Measurements from ENCODE around the gene CD28.

CD28 gene

DNA sequence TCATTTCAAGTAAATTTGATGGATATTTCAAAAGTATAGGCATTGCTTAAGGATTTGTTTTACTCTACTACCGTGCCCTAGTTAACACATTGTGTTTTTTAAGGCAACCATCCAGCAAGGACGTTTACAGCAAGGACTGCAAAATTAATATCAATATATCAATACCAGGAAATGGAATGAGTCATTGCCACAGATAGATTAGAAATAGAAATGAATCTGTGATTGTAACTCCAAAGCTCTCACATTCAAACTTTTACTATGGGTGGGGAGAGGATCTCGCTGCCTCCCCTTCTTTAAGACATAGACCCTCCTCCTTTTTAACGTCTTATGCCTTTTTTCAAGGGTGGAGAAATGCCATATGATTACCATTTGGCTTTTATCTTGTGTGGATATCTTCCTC, 3.8 kb downstream of the CD28 start:
- H3K4me1 ChIP-seq (ENCODE audit: control insufficient read depth in 5 of 5, insufficient read depth in 5 of 5, low read length in 5 of 5) = peaks cover 0 to 4% (median 0%) of the 10 kb centered on the region in 5 donors
- H3K9me3 ChIP-seq (ENCODE audit: control insufficient read depth in 5 of 5, low read length in 5 of 5) = no peaks in the 10 kb centered on the region
- no peak overlapping the region for H3K4me3 ChIP-seq (ENCODE audit: low read depth in 1 of 5, low read length in 5 of 5)
- H3K27ac ChIP-seq (ENCODE audit: low read depth, low read length) = no peak overlapping the region
- H3K27me3 ChIP-seq (ENCODE audit: control insufficient read depth in 5 of 5, insufficient read depth in 4 of 5, low read length in 5 of 5) = no peaks in the 10 kb centered on the region
- no peak overlapping the region for H3K9ac ChIP-seq (ENCODE audit: low read length in 5 of 5)
- H3K36me3 ChIP-seq (ENCODE audit: control insufficient read depth in 5 of 5, insufficient read depth in 5 of 5, low read length in 5 of 5) = no peaks in the 10 kb centered on the region

DNA sequence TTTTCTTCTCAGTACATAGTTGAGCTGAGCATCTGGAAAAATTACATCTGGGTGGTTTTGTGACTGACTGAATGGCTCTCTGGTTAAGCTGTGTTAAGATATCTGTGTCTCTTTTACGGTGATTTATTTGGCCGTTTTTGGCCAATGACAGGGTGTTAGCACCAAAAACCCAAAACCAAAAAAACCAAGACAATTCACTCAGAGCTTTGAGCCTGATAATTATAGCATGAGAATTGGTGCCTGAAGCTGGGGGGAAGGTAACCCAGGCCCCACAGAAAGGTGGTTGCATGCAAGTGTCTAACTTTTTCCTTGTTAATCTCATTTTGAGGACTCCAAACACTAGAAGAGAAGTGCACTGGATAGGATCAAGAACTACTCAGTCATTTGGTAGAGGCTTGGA, 4.5 kb downstream of the CD28 start:
- H3K27me3 ChIP-seq (ENCODE audit: control insufficient read depth in 5 of 5, insufficient read depth in 4 of 5, low read length in 5 of 5) = no peaks in the 10 kb centered on the region
- H3K27ac ChIP-seq (ENCODE audit: low read depth, low read length) = no peak overlapping the region
- H3K36me3 ChIP-seq (ENCODE audit: control insufficient read depth in 5 of 5, insufficient read depth in 5 of 5, low read length in 5 of 5) = no peaks in the 10 kb centered on the region
- H3K9ac ChIP-seq (ENCODE audit: low read length in 5 of 5) = no peak overlapping the region
- no peak overlapping the region for H3K4me3 ChIP-seq (ENCODE audit: low read depth in 1 of 5, low read length in 5 of 5)
- peaks cover 0 to 2% (median 0%) of the 10 kb centered on the region in 5 donors for H3K4me1 ChIP-seq (ENCODE audit: control insufficient read depth in 5 of 5, insufficient read depth in 5 of 5, low read length in 5 of 5)
- H3K9me3 ChIP-seq (ENCODE audit: control insufficient read depth in 5 of 5, low read length in 5 of 5) = no peaks in the 10 kb centered on the region

DNA sequence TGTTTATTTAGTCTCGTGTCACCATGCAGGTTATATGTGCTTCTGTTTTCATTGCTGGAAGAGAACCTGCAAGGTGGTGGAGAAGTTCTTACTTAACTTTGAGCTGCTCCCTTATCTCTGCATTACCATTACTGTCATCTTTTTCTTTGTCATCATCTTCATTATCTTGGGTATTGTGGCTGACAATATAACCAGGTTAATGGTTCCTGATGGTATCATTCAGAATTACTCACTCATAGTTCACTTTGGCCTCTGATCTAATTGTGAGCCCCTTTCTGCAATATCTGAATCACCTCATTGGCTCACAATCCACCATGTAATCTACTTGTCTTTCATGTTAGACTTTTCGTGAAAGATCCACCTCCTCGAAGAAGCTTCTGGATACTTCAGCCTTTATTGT, 5.0 kb downstream of the CD28 start:
- Histone ChIP-seq H3K27me3 (ENCODE audit: control insufficient read depth in 5 of 5, insufficient read depth in 4 of 5, low read length in 5 of 5) (no peaks in the 10 kb centered on the region), H3K4me1 (ENCODE audit: control insufficient read depth in 5 of 5, insufficient read depth in 5 of 5, low read length in 5 of 5) (peaks cover 0 to 2% (median 0%) of the 10 kb centered on the region in 5 donors), H3K36me3 (ENCODE audit: control insufficient read depth in 5 of 5, insufficient read depth in 5 of 5, low read length in 5 of 5) (no peaks in the 10 kb centered on the region), H3K9ac (ENCODE audit: low read length in 5 of 5) (no peak overlapping the region), H3K27ac (ENCODE audit: low read depth, low read length) (no peak overlapping the region), H3K4me3 (ENCODE audit: low read depth in 1 of 5, low read length in 5 of 5) (no peak overlapping the region), H3K9me3 (ENCODE audit: control insufficient read depth in 5 of 5, low read length in 5 of 5) (no peaks in the 10 kb centered on the region)

DNA sequence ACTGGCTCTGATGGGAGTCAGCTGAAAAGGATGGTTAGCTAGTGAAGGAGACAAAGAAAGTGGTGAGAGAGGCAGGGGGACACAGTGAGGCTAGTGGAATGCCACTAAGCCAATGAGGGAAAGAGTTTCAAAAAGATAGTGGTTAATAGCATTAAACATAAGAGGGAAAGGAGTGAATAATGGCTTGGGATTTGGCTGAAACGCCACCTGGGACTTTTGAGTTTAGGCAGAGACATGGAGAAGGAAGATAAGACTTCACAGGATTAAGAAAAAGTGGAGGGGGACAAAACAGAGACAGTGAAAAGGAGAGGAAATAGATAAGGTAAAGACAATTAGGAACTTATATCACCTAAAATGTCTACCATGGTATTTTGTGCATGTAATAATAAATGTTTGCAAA, 6.9 kb downstream of the CD28 start:
- Histone ChIP-seq H3K27ac (ENCODE audit: low read depth, low read length) (no peak overlapping the region), H3K9ac (ENCODE audit: low read length in 5 of 5) (no peak overlapping the region), H3K4me1 (ENCODE audit: control insufficient read depth in 5 of 5, insufficient read depth in 5 of 5, low read length in 5 of 5) (peaks cover 0 to 2% (median 0%) of the 10 kb centered on the region in 5 donors)

DNA sequence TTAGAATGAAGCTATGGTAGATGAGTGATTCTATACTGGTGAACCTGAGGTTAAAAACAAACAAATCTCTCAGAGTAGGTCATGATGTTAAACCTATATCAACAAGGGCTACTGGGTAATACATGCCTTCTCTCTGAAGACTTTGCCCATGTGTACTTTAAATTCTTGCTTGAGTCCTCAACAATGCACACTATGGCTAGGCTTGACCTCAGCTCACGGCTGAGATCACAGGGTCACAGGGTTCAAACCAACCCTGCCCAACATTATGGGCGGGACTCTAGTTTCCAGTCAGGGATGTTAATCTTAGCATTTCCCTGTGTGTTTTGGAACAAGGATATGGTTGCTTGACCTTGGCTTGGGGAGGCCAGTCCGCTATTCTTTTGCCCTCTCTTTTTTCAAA, 7.7 kb downstream of the CD28 start:
- H3K9me3 ChIP-seq (ENCODE audit: control insufficient read depth in 5 of 5, low read length in 5 of 5) = no peaks in the 10 kb centered on the region
- H3K4me3 ChIP-seq (ENCODE audit: low read depth in 1 of 5, low read length in 5 of 5) = no peak overlapping the region
- no peaks in the 10 kb centered on the region for H3K27me3 ChIP-seq (ENCODE audit: control insufficient read depth in 5 of 5, insufficient read depth in 4 of 5, low read length in 5 of 5)
- H3K4me1 ChIP-seq (ENCODE audit: control insufficient read depth in 5 of 5, insufficient read depth in 5 of 5, low read length in 5 of 5) = peaks cover 0 to 2% (median 0%) of the 10 kb centered on the region in 5 donors
- H3K36me3 ChIP-seq (ENCODE audit: control insufficient read depth in 5 of 5, insufficient read depth in 5 of 5, low read length in 5 of 5) = no peaks in the 10 kb centered on the region
- no peak overlapping the region for H3K27ac ChIP-seq (ENCODE audit: low read depth, low read length)
- no peak overlapping the region for H3K9ac ChIP-seq (ENCODE audit: low read length in 5 of 5)

More for the DNA sequence above, 6.9 kb downstream of the CD28 start:
- Histone ChIP-seq H3K4me3 (ENCODE audit: low read depth in 1 of 5, low read length in 5 of 5) (no peak overlapping the region), H3K27me3 (ENCODE audit: control insufficient read depth in 5 of 5, insufficient read depth in 4 of 5, low read length in 5 of 5) (no peaks in the 10 kb centered on the region), H3K36me3 (ENCODE audit: control insufficient read depth in 5 of 5, insufficient read depth in 5 of 5, low read length in 5 of 5) (no peaks in the 10 kb centered on the region), H3K9me3 (ENCODE audit: control insufficient read depth in 5 of 5, low read length in 5 of 5) (no peaks in the 10 kb centered on the region)

DNA sequence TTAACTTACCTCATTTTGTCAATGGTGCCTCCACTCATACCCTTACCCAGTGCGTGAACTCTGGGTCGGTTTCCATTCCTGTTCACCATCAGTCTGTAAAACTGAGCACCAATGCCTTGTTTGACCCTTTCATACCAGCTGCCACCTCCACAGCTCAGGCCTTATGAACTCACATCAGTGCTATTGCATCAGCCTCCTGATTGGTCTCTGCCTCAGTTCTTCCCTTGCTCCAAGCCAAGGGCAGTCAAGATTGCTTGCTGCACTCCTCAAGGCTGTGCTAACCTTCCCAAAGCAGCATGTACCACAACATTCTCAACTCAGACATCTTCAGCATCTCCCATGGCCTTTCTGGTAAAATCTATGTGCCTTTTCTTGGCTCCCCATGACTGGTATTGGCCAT, 9.3 kb downstream of the CD28 start:
- Histone ChIP-seq H3K36me3 (ENCODE audit: control insufficient read depth in 5 of 5, insufficient read depth in 5 of 5, low read length in 5 of 5) (no peaks in the 10 kb centered on the region), H3K27ac (ENCODE audit: low read depth, low read length) (no peak overlapping the region)

DNA sequence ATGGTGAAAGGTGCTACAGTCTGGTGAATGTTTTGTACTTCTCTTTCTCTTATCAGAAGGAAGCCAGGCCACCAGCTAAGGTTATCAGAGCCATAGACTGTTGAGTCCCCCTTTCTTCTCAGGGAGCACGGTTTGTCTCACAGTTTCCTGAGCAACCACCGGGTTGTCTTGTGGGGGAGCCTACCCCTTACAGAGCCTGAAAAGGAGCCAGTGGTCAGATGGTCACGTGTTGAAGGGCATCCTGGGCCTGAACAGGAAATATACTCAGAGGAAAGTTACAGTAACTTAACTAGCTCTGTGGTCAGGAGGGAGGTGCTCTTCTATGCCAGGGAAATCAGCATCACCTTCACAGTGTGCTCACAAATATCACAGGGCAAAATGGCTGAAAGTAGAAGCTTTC, 11.6 kb downstream of the CD28 start:
- Histone ChIP-seq H3K9ac (ENCODE audit: low read length in 5 of 5) (no peak overlapping the region), H3K4me1 (ENCODE audit: control insufficient read depth in 5 of 5, insufficient read depth in 5 of 5, low read length in 5 of 5) (peaks cover 0 to 5% (median 0%) of the 10 kb centered on the region in 5 donors), H3K36me3 (ENCODE audit: control insufficient read depth in 5 of 5, insufficient read depth in 5 of 5, low read length in 5 of 5) (no peaks in the 10 kb centered on the region), H3K27me3 (ENCODE audit: control insufficient read depth in 5 of 5, insufficient read depth in 4 of 5, low read length in 5 of 5) (no peaks in the 10 kb centered on the region), H3K4me3 (ENCODE audit: low read depth in 1 of 5, low read length in 5 of 5) (no peak overlapping the region), H3K9me3 (ENCODE audit: control insufficient read depth in 5 of 5, low read length in 5 of 5) (no peaks in the 10 kb centered on the region), H3K27ac (ENCODE audit: low read depth, low read length) (no peak overlapping the region)

More for the DNA sequence above, 9.3 kb downstream of the CD28 start:
- peaks cover 0 to 2% (median 0%) of the 10 kb centered on the region in 5 donors for H3K4me1 ChIP-seq (ENCODE audit: control insufficient read depth in 5 of 5, insufficient read depth in 5 of 5, low read length in 5 of 5)
- no peaks in the 10 kb centered on the region for H3K9me3 ChIP-seq (ENCODE audit: control insufficient read depth in 5 of 5, low read length in 5 of 5)
- H3K27me3 ChIP-seq (ENCODE audit: control insufficient read depth in 5 of 5, insufficient read depth in 4 of 5, low read length in 5 of 5) = no peaks in the 10 kb centered on the region
- no peak overlapping the region for H3K9ac ChIP-seq (ENCODE audit: low read length in 5 of 5)
- H3K4me3 ChIP-seq (ENCODE audit: low read depth in 1 of 5, low read length in 5 of 5) = no peak overlapping the region

DNA sequence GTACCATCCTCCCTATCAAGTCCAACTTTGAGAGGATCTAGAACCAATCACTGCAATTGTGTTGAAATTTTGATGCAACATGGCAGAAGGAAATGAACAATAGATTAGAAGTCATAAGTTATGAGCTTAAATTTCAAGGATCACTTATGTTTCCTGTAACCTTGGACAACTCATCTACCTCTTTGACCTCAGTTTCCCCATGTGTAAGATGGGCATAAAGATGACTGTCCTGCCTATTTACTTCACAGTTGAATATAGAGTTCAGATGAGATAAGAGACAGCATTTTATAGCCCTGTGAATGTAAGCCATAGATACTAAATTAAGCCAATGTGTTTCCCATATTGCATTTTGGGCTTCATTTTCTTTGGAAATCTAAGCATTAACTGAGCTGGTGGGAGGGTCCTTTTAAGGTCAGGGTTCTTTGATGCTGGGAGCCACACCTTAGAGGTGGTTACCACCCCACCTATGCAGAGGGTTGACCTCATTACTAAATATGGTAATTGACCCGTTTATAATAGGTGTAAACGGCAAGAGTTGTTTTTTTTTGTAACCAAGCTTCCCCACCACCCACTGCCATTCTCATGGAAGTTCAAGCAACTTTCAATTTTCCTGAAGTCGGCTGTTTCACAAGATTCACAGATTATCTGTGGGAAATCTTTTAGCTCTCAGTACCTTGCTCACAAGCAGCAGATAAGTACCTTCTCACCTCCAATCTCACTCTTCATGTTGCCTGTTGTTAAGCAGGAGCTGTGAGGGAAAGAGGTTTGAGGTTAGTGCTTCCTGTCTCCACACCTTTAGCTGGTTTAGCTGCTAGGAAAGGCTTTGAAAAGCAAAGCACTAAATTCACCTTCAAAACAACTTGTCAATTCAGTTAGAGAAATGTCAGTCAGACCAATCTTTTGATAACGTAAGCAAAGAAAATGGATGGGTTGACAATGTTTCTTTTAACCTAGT, 13.3 kb downstream of the CD28 start:
- Histone ChIP-seq H3K9me3 (ENCODE audit: control insufficient read depth in 5 of 5, low read length in 5 of 5) (no peaks in the 10 kb centered on the region), H3K27ac (ENCODE audit: low read depth, low read length) (no peak overlapping the region), H3K36me3 (ENCODE audit: control insufficient read depth in 5 of 5, insufficient read depth in 5 of 5, low read length in 5 of 5) (no peaks in the 10 kb centered on the region), H3K4me3 (ENCODE audit: low read depth in 1 of 5, low read length in 5 of 5) (no peak overlapping the region), H3K27me3 (ENCODE audit: control insufficient read depth in 5 of 5, insufficient read depth in 4 of 5, low read length in 5 of 5) (no peaks in the 10 kb centered on the region), H3K4me1 (ENCODE audit: control insufficient read depth in 5 of 5, insufficient read depth in 5 of 5, low read length in 5 of 5) (peaks cover 0 to 5% (median 0%) of the 10 kb centered on the region in 5 donors), H3K9ac (ENCODE audit: low read length in 5 of 5) (no peak overlapping the region)

DNA sequence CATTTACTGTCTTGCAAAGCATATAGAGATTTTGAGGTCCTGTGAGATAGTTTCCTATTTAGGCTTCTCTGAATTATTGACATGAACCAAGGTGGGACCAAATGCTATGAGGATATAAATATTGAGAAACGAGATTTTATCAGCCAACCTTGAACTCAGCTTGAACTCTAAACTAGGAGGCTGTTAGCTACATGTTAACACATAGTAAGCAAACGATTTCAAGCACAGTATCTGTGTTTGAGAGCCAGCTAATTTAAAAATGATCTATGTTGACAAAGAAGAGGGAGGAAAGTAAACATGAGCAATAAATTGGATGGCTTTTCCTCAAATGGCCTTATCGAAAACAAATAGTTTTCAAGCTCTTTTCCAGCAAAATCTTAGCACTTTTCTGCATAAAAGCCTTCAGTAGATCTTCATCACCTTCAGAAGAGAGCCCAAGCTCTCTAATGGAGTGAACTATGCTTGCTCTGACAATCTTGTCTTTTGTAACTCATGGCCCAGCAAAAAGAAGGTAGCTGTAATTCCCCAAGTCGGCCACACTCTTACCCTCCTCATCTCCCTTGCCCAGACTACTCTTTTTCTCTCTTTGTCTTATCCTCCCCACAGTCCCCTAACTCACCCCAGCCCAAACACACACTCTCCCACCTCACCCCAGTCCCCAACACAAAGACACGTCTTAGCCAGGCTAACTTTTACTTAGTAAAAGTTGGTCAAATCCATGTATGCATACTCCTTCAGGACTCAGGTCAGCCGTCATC, 14.7 kb downstream of the CD28 start:
- no peak overlapping the region for H3K4me3 ChIP-seq (ENCODE audit: low read depth in 1 of 5, low read length in 5 of 5)
- H3K27ac ChIP-seq (ENCODE audit: low read depth, low read length) = no peak overlapping the region
- H3K27me3 ChIP-seq (ENCODE audit: control insufficient read depth in 5 of 5, insufficient read depth in 4 of 5, low read length in 5 of 5) = no peaks in the 10 kb centered on the region
- H3K9ac ChIP-seq (ENCODE audit: low read length in 5 of 5) = no peak overlapping the region
- H3K9me3 ChIP-seq (ENCODE audit: control insufficient read depth in 5 of 5, low read length in 5 of 5) = no peaks in the 10 kb centered on the region
- H3K4me1 ChIP-seq (ENCODE audit: control insufficient read depth in 5 of 5, insufficient read depth in 5 of 5, low read length in 5 of 5) = peaks cover 0 to 5% (median 0%) of the 10 kb centered on the region in 5 donors
- H3K36me3 ChIP-seq (ENCODE audit: control insufficient read depth in 5 of 5, insufficient read depth in 5 of 5, low read length in 5 of 5) = no peaks in the 10 kb centered on the region

DNA sequence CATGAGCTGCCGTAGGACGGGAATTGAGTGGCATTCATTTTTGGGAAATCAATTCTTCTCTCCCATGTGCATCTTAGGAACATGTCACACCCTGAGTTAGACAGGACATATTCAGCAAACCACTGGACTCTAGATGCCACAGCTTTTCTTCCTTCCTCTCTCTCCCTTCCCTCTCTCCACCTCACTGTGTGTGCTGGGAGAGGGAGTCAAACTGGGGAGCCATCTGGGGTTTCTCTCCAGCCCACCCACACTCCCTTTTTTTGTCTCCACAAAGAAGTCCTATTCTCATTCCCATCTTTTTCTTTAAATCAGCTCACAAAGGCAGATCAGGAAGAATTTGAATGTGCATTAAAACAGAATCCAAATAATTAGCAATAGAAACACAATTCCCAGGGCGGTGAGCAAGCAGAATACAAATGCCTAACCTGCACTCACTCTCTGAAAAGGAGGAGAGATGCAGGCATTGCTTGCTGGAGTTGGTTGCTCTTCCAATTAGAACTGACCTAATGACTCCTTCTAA, 15.4 kb downstream of the CD28 start:
- no peak overlapping the region for H3K4me3 ChIP-seq (ENCODE audit: low read depth in 1 of 5, low read length in 5 of 5)
- H3K4me1 ChIP-seq (ENCODE audit: control insufficient read depth in 5 of 5, insufficient read depth in 5 of 5, low read length in 5 of 5) = peaks cover 0 to 5% (median 0%) of the 10 kb centered on the region in 5 donors
- H3K9me3 ChIP-seq (ENCODE audit: control insufficient read depth in 5 of 5, low read length in 5 of 5) = no peaks in the 10 kb centered on the region
- no peaks in the 10 kb centered on the region for H3K36me3 ChIP-seq (ENCODE audit: control insufficient read depth in 5 of 5, insufficient read depth in 5 of 5, low read length in 5 of 5)
- H3K27me3 ChIP-seq (ENCODE audit: control insufficient read depth in 5 of 5, insufficient read depth in 4 of 5, low read length in 5 of 5) = no peaks in the 10 kb centered on the region
- H3K9ac ChIP-seq (ENCODE audit: low read length in 5 of 5) = no peak overlapping the region
- no peak overlapping the region for H3K27ac ChIP-seq (ENCODE audit: low read depth, low read length)

All from subcutaneous abdominal adipose tissue (tissue), 5 donors.